Spleen (tissue), 7 donors: ENCODE measurements around the gene EML6.

Experiments
- CTCF ChIP-seq, 11 experiments: fragments of 200-600 bp in 7 of 11; fragments of 450-650 bp in 4 of 11; sonication (generic) in 4 of 11; IDR thresholded peaks in 8 of 11; conservative IDR thresholded peaks in 3 of 11; 1 replicate in 7 of 11; 2 replicates in 4 of 11; pipeline versions ENCODE4 v1.4.0 to v1.8.0; 2016 to 2021; ENCODE audit warnings: antibody characterized with exemption in 11 of 11, inconsistent platforms in 4 of 11, mild to moderate bottlenecking in 1 of 11
- POLR2A ChIP-seq, 3 donors: fragments of 450-650 bp; IDR thresholded peaks; one replicate each; pipeline ENCODE4 v1.5.1; 2017; ENCODE audit warnings: antibody characterized with exemption in 3 of 3, mild to moderate bottlenecking in 1 of 3
- POLR2AphosphoS5 ChIP-seq, 3 donors: sonication (generic); formaldehyde crosslinking; IDR thresholded peaks; one replicate each; pipeline ENCODE4 v1.5.1; 2017; ENCODE audit warnings: antibody characterized with exemption in 3 of 3
- donor health status: DM: no; HTN: no; CAD: no; lungs with moderate emphysema.
- donor health status: DM: no; HTN: no; CAD: no.
- donor health status: DM: no; HTN: no; CAD: no.

- TF ChIP-seq CTCF (IDR thresholded peaks at IDR 0.05 in 8 of 11, conservative IDR thresholded peaks at IDR 0.05 in 3 of 11) (no peak), POLR2AphosphoS5 (IDR thresholded peaks at IDR 0.05) (no peak), POLR2A (IDR thresholded peaks at IDR 0.05) (no peak)
Observed at GRCh38 chr2:54773233-54773632, 49.8 kb downstream of the EML6 start.
